NOMO-1 treated with DMSO at 0.1 percent for 48 hours (cell line): Measurements from ENCODE around the gene OR11G2.
"Not testable (repeated sequence)": the region's sequence is repeated elsewhere in the genome, so short reads cannot be mapped to it uniquely, and the experiment has no call there.

Experiments
- DNase-seq: peaks from one replicate; lab custom pipeline; 2025; ENCODE audit not compliant: unreplicated experiment; lab: John Stamatoyannopoulos, UW

Gene OR11G2

GRCh38 chr14:20190596-20190995 lies at the start of gene OR11G2:
Gene OR11G2 (plus strand): TSS chr14:20190896. CDS start chr14:20197438, 6,542 bp downstream.
- no peak for DNase-seq

GRCh38 chr14:20143911-20144310 lies 46.8 kb upstream of the OR11G2 start:
- DNase-seq: no peak

- DNase-seq: no peak
These were observed 45.9 kb upstream of the OR11G2 start for GRCh38 chr14:20144820-20145219.

- DNase-seq: no peak
These were observed 26.2 kb upstream of the OR11G2 start for GRCh38 chr14:20164462-20164861.

GRCh38 chr14:20167091-20167490 lies 23.6 kb upstream of the OR11G2 start:
- no peak for DNase-seq

- not testable (repeated sequence) for DNase-seq
These were observed 20.8 kb upstream of the OR11G2 start for GRCh38 chr14:20169852-20170251.

- DNase-seq: not testable (repeated sequence)
These were observed 16.5 kb upstream of the OR11G2 start for GRCh38 chr14:20174205-20174604.

GRCh38 chr14:20176330-20176729 lies 14.4 kb upstream of the OR11G2 start:
- no peak for DNase-seq

GRCh38 chr14:20177433-20177974 lies 13.2 kb upstream of the OR11G2 start:
- no peak for DNase-seq

GRCh38 chr14:20179218-20179617 lies 11.5 kb upstream of the OR11G2 start:
- DNase-seq: peak; percentile 83

- peak; percentile 91 for DNase-seq
These were observed 10.8 kb upstream of the OR11G2 start for GRCh38 chr14:20179880-20180279.

- DNase-seq: peak; percentile 53
These were observed 10.2 kb upstream of the OR11G2 start for GRCh38 chr14:20180486-20180885.

- DNase-seq: no peak
These were observed 6.5 kb upstream of the OR11G2 start for GRCh38 chr14:20184181-20184580.

GRCh38 chr14:20191396-20191795 lies 700 bp downstream of the OR11G2 start:
- DNase-seq: no peak

- DNase-seq: no peak
These were observed 3.4 kb downstream of the OR11G2 start for GRCh38 chr14:20194101-20194500.

- DNase-seq: not testable (repeated sequence)
These were observed 4.5 kb downstream of the OR11G2 start for GRCh38 chr14:20195170-20195569.

- DNase-seq: no peak
These were observed 5.2 kb downstream of the OR11G2 start for GRCh38 chr14:20195911-20196310.

- DNase-seq: peak; percentile 74
These were observed 6.8 kb downstream of the OR11G2 start for GRCh38 chr14:20197459-20197858.

GRCh38 chr14:20198991-20199390 lies 8.3 kb downstream of the OR11G2 start:
- DNase-seq: no peak

- no peak for DNase-seq
These were observed 14.0 kb downstream of the OR11G2 start for GRCh38 chr14:20204721-20205120.

GRCh38 chr14:20209595-20209994 lies 18.9 kb downstream of the OR11G2 start:
- DNase-seq: no peak

- not testable (repeated sequence) for DNase-seq
These were observed 21.7 kb downstream of the OR11G2 start for GRCh38 chr14:20212406-20212805.

- DNase-seq: no peak
These were observed 24.5 kb downstream of the OR11G2 start for GRCh38 chr14:20215196-20215595.
